GM12873 (cell line): Measurements from ENCODE around the gene ADAM23.

Source experiments
- TF ChIP-seq, protein P1 (sequence below): IDR thresholded peaks from 2 replicates; pipeline ENCODE4 v1.5.1; 2012; ENCODE audit warnings: low read depth, mild to moderate bottlenecking, moderate library complexity, low read length, control low read depth; ENCODE audit not compliant: insufficient read depth; ENCODE audit errors: missing control alignments

Gene ADAM23

GRCh38 chr2:206511283-206511682 is 68.0 kb downstream of the ADAM23 start:
- TF ChIP-seq, protein P1, sequence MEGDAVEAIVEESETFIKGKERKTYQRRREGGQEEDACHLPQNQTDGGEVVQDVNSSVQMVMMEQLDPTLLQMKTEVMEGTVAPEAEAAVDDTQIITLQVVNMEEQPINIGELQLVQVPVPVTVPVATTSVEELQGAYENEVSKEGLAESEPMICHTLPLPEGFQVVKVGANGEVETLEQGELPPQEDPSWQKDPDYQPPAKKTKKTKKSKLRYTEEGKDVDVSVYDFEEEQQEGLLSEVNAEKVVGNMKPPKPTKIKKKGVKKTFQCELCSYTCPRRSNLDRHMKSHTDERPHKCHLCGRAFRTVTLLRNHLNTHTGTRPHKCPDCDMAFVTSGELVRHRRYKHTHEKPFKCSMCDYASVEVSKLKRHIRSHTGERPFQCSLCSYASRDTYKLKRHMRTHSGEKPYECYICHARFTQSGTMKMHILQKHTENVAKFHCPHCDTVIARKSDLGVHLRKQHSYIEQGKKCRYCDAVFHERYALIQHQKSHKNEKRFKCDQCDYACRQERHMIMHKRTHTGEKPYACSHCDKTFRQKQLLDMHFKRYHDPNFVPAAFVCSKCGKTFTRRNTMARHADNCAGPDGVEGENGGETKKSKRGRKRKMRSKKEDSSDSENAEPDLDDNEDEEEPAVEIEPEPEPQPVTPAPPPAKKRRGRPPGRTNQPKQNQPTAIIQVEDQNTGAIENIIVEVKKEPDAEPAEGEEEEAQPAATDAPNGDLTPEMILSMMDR, result no peak

DNA sequence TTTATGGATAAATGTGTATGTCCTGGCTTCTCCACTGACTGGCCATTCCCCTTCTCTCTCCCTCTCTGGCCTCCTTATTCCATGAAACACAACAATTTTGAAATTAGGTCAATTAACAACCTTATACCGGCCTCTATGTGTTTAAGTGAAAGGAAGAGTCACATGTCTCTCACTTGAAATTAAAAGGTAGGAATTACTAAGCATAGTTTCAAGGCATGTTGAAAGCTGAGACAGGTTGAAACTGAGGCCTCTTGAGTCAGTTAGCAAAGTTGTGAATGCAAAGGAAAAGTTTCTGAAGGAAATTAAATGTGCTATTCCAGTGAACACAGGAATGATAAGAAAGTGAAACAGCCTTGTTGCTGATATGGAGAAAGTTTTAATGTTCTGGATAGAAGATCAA is 69.7 kb downstream of the ADAM23 start:
- TF ChIP-seq, protein P1, result no peak

- TF ChIP-seq, protein P1, result no peak
Observed at GRCh38 chr2:206515580-206515979, 72.2 kb downstream of the ADAM23 start.

DNA sequence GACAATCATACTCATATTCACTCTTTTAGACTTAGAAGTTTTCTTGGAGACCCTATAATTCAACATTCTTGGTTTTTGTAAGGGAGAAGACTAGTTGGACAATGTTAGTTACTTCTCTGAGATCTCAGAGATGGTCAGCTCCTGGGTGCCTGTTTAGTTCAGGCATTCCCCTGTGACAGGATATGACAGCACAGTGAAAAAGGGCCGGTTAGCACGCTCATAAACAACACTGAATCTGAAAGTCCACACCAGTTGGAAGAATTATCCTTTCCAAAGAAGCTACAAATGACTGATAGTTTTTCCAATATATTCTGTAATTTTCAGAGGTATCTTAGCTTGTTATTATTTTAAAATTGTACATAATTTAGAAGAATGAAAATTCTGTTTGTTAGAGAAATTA is 75.7 kb downstream of the ADAM23 start:
- TF ChIP-seq, protein P1, result no peak

- TF ChIP-seq, protein P1, result no peak
Observed at GRCh38 chr2:206520450-206520849, 77.1 kb downstream of the ADAM23 start.

DNA sequence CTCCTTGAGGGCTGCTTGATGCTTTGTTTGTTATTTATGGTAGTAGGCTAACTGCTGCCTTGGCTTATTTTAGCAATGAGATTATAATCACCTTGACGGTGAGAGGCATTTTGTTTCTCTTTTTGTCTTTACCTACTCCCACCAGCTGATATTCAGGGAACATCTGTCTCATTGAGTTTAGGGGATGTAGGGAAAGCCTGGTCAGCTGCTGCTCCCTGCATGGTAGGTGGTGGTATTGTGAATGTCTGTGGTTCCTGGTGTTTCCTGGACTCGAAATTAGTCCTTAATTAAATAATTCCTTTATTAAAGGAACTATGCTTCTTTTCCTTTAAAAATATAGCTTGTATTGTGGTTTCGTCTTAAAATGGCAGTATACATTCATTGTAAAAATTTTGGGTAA is 77.8 kb downstream of the ADAM23 start:
- TF ChIP-seq, protein P1, result no peak

- TF ChIP-seq, protein P1, result no peak
Observed at GRCh38 chr2:206521612-206522011, 78.3 kb downstream of the ADAM23 start.
